Upper lobe of left lung (tissue), 4 donors: ENCODE results near the gene LOC128125822.

Experiments
- EP300 ChIP-seq, 4 donors: sonication (generic); formaldehyde crosslinking; IDR thresholded peaks; one replicate each; pipeline ENCODE4 v1.5.1; 2017; ENCODE audit warnings: antibody characterized with exemption in 4 of 4, control low read depth in 2 of 4
- POLR2A ChIP-seq, 4 donors: fragments of 450-650 bp; IDR thresholded peaks; one replicate each; pipeline ENCODE4 v1.5.1; 2016 to 2017; ENCODE audit warnings: antibody characterized with exemption in 4 of 4, mild to moderate bottlenecking in 2 of 4
- TF ChIP-seq, protein P1 (sequence below), 6 experiments: fragments of 450-650 bp in 4 of 6; fragments of 200-600 bp in 2 of 6; sonication (generic) in 2 of 6; IDR thresholded peaks; one replicate each; pipeline ENCODE4 v1.5.1; 2016 to 2019; ENCODE audit warnings: antibody characterized with exemption in 6 of 6

DNA sequence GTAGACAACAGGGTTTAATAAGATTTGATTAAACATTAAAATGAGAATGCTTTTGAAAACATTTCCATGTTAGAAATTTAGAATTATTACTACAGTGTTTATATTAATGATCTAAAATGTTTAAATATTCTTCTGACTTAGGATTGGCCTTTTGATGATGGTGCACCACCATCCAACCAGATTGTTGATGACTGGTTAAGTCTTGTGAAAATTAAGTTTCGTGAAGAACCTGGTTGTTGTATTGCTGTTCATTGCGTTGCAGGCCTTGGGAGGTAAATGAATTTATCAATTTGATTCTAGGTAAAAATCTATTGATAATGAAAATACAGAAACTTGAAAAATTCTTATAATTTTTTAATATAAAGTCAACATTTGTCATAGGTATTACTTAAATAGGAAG is 6.5 kb downstream of the LOC128125822 start:
- TF ChIP-seq, protein P1, sequence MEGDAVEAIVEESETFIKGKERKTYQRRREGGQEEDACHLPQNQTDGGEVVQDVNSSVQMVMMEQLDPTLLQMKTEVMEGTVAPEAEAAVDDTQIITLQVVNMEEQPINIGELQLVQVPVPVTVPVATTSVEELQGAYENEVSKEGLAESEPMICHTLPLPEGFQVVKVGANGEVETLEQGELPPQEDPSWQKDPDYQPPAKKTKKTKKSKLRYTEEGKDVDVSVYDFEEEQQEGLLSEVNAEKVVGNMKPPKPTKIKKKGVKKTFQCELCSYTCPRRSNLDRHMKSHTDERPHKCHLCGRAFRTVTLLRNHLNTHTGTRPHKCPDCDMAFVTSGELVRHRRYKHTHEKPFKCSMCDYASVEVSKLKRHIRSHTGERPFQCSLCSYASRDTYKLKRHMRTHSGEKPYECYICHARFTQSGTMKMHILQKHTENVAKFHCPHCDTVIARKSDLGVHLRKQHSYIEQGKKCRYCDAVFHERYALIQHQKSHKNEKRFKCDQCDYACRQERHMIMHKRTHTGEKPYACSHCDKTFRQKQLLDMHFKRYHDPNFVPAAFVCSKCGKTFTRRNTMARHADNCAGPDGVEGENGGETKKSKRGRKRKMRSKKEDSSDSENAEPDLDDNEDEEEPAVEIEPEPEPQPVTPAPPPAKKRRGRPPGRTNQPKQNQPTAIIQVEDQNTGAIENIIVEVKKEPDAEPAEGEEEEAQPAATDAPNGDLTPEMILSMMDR (IDR thresholded peaks at IDR 0.05) = no peak
- TF ChIP-seq EP300 (IDR thresholded peaks at IDR 0.05) (no peak), POLR2A (IDR thresholded peaks at IDR 0.05) (no peak)
